ENCODE data around the gene OR10C1.

- TF ChIP-seq CTCF (conservative IDR thresholded peaks at IDR 0.05; ENCODE audit: low read depth, low read length): no peak
- no peak for TF ChIP-seq NFE2L2 (IDR thresholded peaks at IDR 0.05; ENCODE audit: low read depth, low read length)
- no peak for TF ChIP-seq POLR2A (IDR thresholded peaks at IDR 0.05; ENCODE audit: low read depth, low read length)
- no peak for TF ChIP-seq MAZ (IDR thresholded peaks at IDR 0.05; ENCODE audit: borderline replicate concordance, low read depth, low read length)
- no peak for TF ChIP-seq FOS (IDR thresholded peaks at IDR 0.05; ENCODE audit: low read depth, low read length)
- no peak for TF ChIP-seq RFX5 (IDR thresholded peaks at IDR 0.05; ENCODE audit: low read depth, low read length)
- no peak for TF ChIP-seq CEBPB (IDR thresholded peaks at IDR 0.05; ENCODE audit: low read depth, low read length)
- TF ChIP-seq ELK1 (IDR thresholded peaks at IDR 0.05; ENCODE audit: borderline replicate concordance, low read depth, low read length): no peak
- TF ChIP-seq MAFK (IDR thresholded peaks at IDR 0.05; ENCODE audit: low read depth, low read length): no peak
- no peak for TF ChIP-seq RAD21 (IDR thresholded peaks at IDR 0.05; ENCODE audit: low read length)
- no peak for TF ChIP-seq BHLHE40 (IDR thresholded peaks at IDR 0.05; ENCODE audit: low read depth, low read length)
- TF ChIP-seq MXI1 (IDR thresholded peaks at IDR 0.05; ENCODE audit: borderline replicate concordance, low read depth, low read length): no peak
Observed at GRCh38 chr6:29424168-29424567, 14.9 kb upstream of the OR10C1 start.

Data from IMR-90 (cell line).